H9 (cell line): ENCODE results near the gene NAALADL1. TPM values are rescaled to one million over a fixed set of nuclear protein-coding genes. Genes with fewer than 3 reads are reported as not detected.

ENCODE experiments used
- DNase-seq: peaks from one replicate; pipeline ENCODE4 v3.0.0-alpha.2; 2017
- H2AFZ ChIP-seq: one replicate; pipeline ENCODE4 v1.6.1; 2013; ENCODE audit warnings: mild to moderate bottlenecking, low read length, control low read depth, moderate library complexity
- H2AK5ac ChIP-seq: 2 replicates; pipeline ENCODE4 v1.6.1; 2013; ENCODE audit warnings: low read length, control low read depth, mixed read lengths; ENCODE audit not compliant: insufficient read length
- H2BK120ac ChIP-seq: one replicate; pipeline ENCODE4 v1.6.1; 2013; ENCODE audit warnings: low read depth, mild to moderate bottlenecking, low read length, control low read depth, inconsistent platforms; ENCODE audit not compliant: poor library complexity, severe bottlenecking
- H2BK12ac ChIP-seq: 2 replicates; pipeline ENCODE4 v1.6.1; 2013; ENCODE audit warnings: low read length, control low read depth, mixed read lengths, low read depth; ENCODE audit not compliant: insufficient read length
- H2BK15ac ChIP-seq: 2 replicates; pipeline ENCODE4 v1.6.1; 2013; ENCODE audit warnings: low read depth, low read length, control low read depth
- H2BK20ac ChIP-seq: one replicate; pipeline ENCODE4 v1.6.1; 2013; ENCODE audit warnings: low read depth, mild to moderate bottlenecking, low read length, control low read depth, inconsistent platforms; ENCODE audit not compliant: poor library complexity, severe bottlenecking
- H2BK5ac ChIP-seq: 2 replicates; pipeline ENCODE4 v1.6.1; 2013; ENCODE audit warnings: low read length, control low read depth, mixed read lengths; ENCODE audit not compliant: insufficient read length
- H3K14ac ChIP-seq: 2 replicates; pipeline ENCODE4 v1.6.1; 2013; ENCODE audit warnings: low read length, control low read depth; ENCODE audit not compliant: insufficient read depth
- H3K18ac ChIP-seq: 2 replicates; pipeline ENCODE4 v1.6.1; 2013; ENCODE audit warnings: low read depth, mild to moderate bottlenecking, mixed read lengths, low read length, control low read depth; ENCODE audit not compliant: insufficient read length
- H3K23ac ChIP-seq: 2 replicates; pipeline ENCODE4 v1.6.1; 2013; ENCODE audit warnings: low read length, control low read depth, mixed read lengths, low read depth; ENCODE audit not compliant: insufficient read length
- H3K23me2 ChIP-seq: 2 replicates; pipeline ENCODE4 v1.6.1; 2013; ENCODE audit warnings: low read depth, mild to moderate bottlenecking, mixed read lengths, low read length, control low read depth; ENCODE audit not compliant: insufficient read length, poor library complexity, severe bottlenecking
- H3K27ac ChIP-seq: 2 replicates; pipeline ENCODE4 v1.5.1; 2013; ENCODE audit warnings: low read length, control low read depth, mixed read lengths, low read depth; ENCODE audit not compliant: insufficient read length
- H3K27me3 ChIP-seq: 2 replicates; pipeline ENCODE4 v1.6.1; 2013; ENCODE audit warnings: low read length, control low read depth, inconsistent platforms; ENCODE audit not compliant: insufficient read depth
- H3K4ac ChIP-seq: 2 replicates; pipeline ENCODE4 v1.6.1; 2013; ENCODE audit warnings: low read depth, mild to moderate bottlenecking, control low read depth, inconsistent platforms, low read length, moderate library complexity
- H3K4me1 ChIP-seq: 2 replicates; pipeline ENCODE4 v1.6.1; 2013; ENCODE audit warnings: low read length, control low read depth, inconsistent platforms; ENCODE audit not compliant: insufficient read depth
- H3K4me2 ChIP-seq: 2 replicates; pipeline ENCODE4 v1.6.1; 2013; ENCODE audit warnings: low read length, control low read depth, mixed read lengths; ENCODE audit not compliant: insufficient read length, insufficient read depth
- H3K56ac ChIP-seq: 2 replicates; pipeline ENCODE4 v1.6.1; 2013; ENCODE audit warnings: low read depth, mild to moderate bottlenecking, mixed read lengths, low read length, control low read depth; ENCODE audit not compliant: insufficient read length
- H3K79me1 ChIP-seq: 2 replicates; pipeline ENCODE4 v1.6.1; 2013; ENCODE audit warnings: low read depth, mild to moderate bottlenecking, moderate library complexity, low read length, control low read depth, inconsistent platforms; ENCODE audit not compliant: insufficient read depth, poor library complexity, severe bottlenecking
- H3K79me2 ChIP-seq: 2 replicates; pipeline ENCODE4 v1.6.1; 2013; ENCODE audit warnings: low read length, control low read depth, inconsistent platforms; ENCODE audit not compliant: insufficient read depth
- H3K9ac ChIP-seq: 2 replicates; pipeline ENCODE4 v1.6.1; 2013; ENCODE audit warnings: low read length, control low read depth, mixed read lengths; ENCODE audit not compliant: insufficient read length; ENCODE audit errors: extremely low read depth
- H3K9me3 ChIP-seq: one replicate; pipeline ENCODE4 v1.6.1; 2013; ENCODE audit warnings: low read depth, low read length, inconsistent platforms; ENCODE audit not compliant: control insufficient read depth
- H3T11ph ChIP-seq: one replicate; pipeline ENCODE4 v1.6.1; 2013; ENCODE audit warnings: mild to moderate bottlenecking, low read length, control low read depth, inconsistent platforms
- H4K20me1 ChIP-seq: one replicate; pipeline ENCODE4 v1.6.1; 2013; ENCODE audit not compliant: control insufficient read depth, insufficient read length, insufficient read depth
- H4K5ac ChIP-seq: 2 replicates; pipeline ENCODE4 v1.6.1; 2013; ENCODE audit warnings: low read depth, mild to moderate bottlenecking, mixed read lengths, low read length, control low read depth; ENCODE audit not compliant: insufficient read length
- H4K8ac ChIP-seq: replicated peaks from 2 replicates; pipeline ENCODE4 v1.6.1; 2013; ENCODE audit warnings: low read length, control low read depth, mixed read lengths, low read depth; ENCODE audit not compliant: insufficient read length
- H4K91ac ChIP-seq: 2 replicates; pipeline ENCODE4 v1.6.1; 2013; ENCODE audit warnings: low read depth, mild to moderate bottlenecking, moderate library complexity, mixed read lengths, low read length, control low read depth; ENCODE audit not compliant: insufficient read length
- H3K27ac Mint-ChIP-seq, 3 experiments: 2 replicates in 2 of 3; 3 replicates in 1 of 3; pipeline ENCODE4 v1.8.0; 2020 to 2021; ENCODE audit warnings: mixed read lengths in 3 of 3, mild to moderate bottlenecking in 1 of 3, moderate library complexity in 1 of 3
- H3K27me3 Mint-ChIP-seq: 2 replicates; pipeline ENCODE4 v1.8.0; 2021; ENCODE audit warnings: low read depth, mild to moderate bottlenecking, moderate library complexity, mixed read lengths
- H3K36me3 Mint-ChIP-seq, 3 experiments: 2 replicates in 2 of 3; 3 replicates in 1 of 3; pipeline ENCODE4 v1.8.0; 2020 to 2021; ENCODE audit warnings: low read depth in 3 of 3, mixed read lengths in 3 of 3; ENCODE audit not compliant: insufficient read depth in 1 of 3
- H3K4me1 Mint-ChIP-seq, 2 experiments: 2 replicates each; pipeline ENCODE4 v1.8.0; 2020; ENCODE audit warnings: mixed read lengths in 2 of 2
- H3K4me3 Mint-ChIP-seq, 2 experiments: 2 replicates in 1 of 2; 3 replicates in 1 of 2; pipeline ENCODE4 v1.8.0; 2020 to 2021; ENCODE audit warnings: mild to moderate bottlenecking in 2 of 2, mixed read lengths in 2 of 2, moderate library complexity in 1 of 2
- H3K9me3 Mint-ChIP-seq, 2 experiments: 2 replicates in 1 of 2; 3 replicates in 1 of 2; pipeline ENCODE4 v1.8.0; 2020; ENCODE audit warnings: mild to moderate bottlenecking in 2 of 2, mixed read lengths in 2 of 2, moderate library complexity in 1 of 2
- CTCF ChIP-seq: fragments of 200-600 bp; sonication (generic); conservative IDR thresholded peaks from 3 replicates; pipeline ENCODE4 v1.8.0; 2021; ENCODE audit warnings: antibody characterized with exemption, mild to moderate bottlenecking
- WGBS: extraction: QIAGEN DNeasy Blood & Tissue Kit; methylation state at CpG from one replicate; pipeline ENCODE4 v1.1.7; 2013; ENCODE audit warnings: missing lambda C conversion rate, low lambda C conversion rate, mixed read lengths; ENCODE audit not compliant: insufficient read length; ENCODE audit errors: extremely low coverage; 5-methylcytosine and 5-hydroxymethylcytosine counted together
- total RNA-seq: library from RNA; stranded (reverse); gene quantifications from 2 replicates; pipeline ENCODE4 v1.2.1, GENCODE V29; 2021

The NAALADL1 gene
- total RNA-seq, 1 experiment from 2014 or later: 1.0 TPM

- Mint-ChIP-seq H3K4me3 (peak overlapping the region in 1 of 2 experiments; percentile 35; a peak in 1 of 5 replicates), H3K4me1 (peaks cover 14 to 16% of the 10 kb centered on the region in 2 experiments), H3K27ac (peak overlapping the region in 1 of 3 experiments; percentile 88; a peak in 3 of 7 replicates), H3K27me3 (no peaks in the 10 kb centered on the region), H3K9me3 (no peaks in the 10 kb centered on the region; a peak in 1 of 5 replicates), H3K36me3 (peaks cover 48 to 73% (median 72%) of the 10 kb centered on the region in 3 experiments)
- no peak overlapping the region for H2AK5ac ChIP-seq
- peak; percentile 64 for DNase-seq
- H3K4ac ChIP-seq: no peak overlapping the region
- no peak overlapping the region for H2BK20ac ChIP-seq
- H2BK15ac ChIP-seq: no peak overlapping the region
- H3K56ac ChIP-seq: no peak overlapping the region
- H3K23ac ChIP-seq: no peak overlapping the region
- H3K79me2 ChIP-seq: peaks cover 5% of the 10 kb centered on the region; the same call in 1 of the 2 replicates
- H2AFZ ChIP-seq: no peak overlapping the region
- peak overlapping the region; percentile 1 for H3K4me2 ChIP-seq
- no peak overlapping the region for H3K18ac ChIP-seq
- no peaks in the 10 kb centered on the region for H4K20me1 ChIP-seq
- H3K9ac ChIP-seq: no peak overlapping the region
- H2BK12ac ChIP-seq: no peak overlapping the region
- H3K79me1 ChIP-seq: peaks cover 13% of the 10 kb centered on the region
- H3K9me3 ChIP-seq: no peaks in the 10 kb centered on the region
- H3T11ph ChIP-seq: no peak overlapping the region
- peaks cover 1% of the 10 kb centered on the region for H3K23me2 ChIP-seq
- H4K5ac ChIP-seq: no peak overlapping the region
- H2BK120ac ChIP-seq: no peak overlapping the region
- peak; percentile 76 for TF ChIP-seq CTCF
- no peak overlapping the region for H4K8ac ChIP-seq
- H3K4me1 ChIP-seq: no peaks in the 10 kb centered on the region
- H2BK5ac ChIP-seq: no peak overlapping the region
- H3K27me3 ChIP-seq: no peaks in the 10 kb centered on the region
- H4K91ac ChIP-seq: no peak overlapping the region
- WGBS: no CpG with 5 or more reads among the region's 3 CpGs
- no peak overlapping the region for H3K14ac ChIP-seq
- H3K27ac ChIP-seq: no peak overlapping the region
These were observed 19.8 kb upstream of the NAALADL1 start for GRCh38 chr11:65078151-65078550.
